ENCODE data around the gene MAFG. TPM values are rescaled to one million over a fixed set of nuclear protein-coding genes. Genes with fewer than 3 reads are reported as not detected.

The MAFG gene
- total and polyA plus RNA-seq, 3 experiments from 2014 or later = 2.5 to 34.7 (median 28.4) TPM

GRCh38 chr17:81930142-81931125 lies 2.9 kb upstream of the MAFG start:
- Histone ChIP-seq H3K27ac (ENCODE audit: low read depth, low read length) (no peak overlapping the region), H3K27me3 (ENCODE audit: insufficient read depth, low read length, poor library complexity, severe bottlenecking) (peaks cover 7% of the 10 kb centered on the region), H3K36me3 (ENCODE audit: insufficient read depth, low read length) (no peaks in the 10 kb centered on the region), H3K9me3 (ENCODE audit: low read length) (no peaks in the 10 kb centered on the region), H3K4me3 (ENCODE audit: low read length) (no peak overlapping the region), H3K4me1 (ENCODE audit: insufficient read depth, low read length) (peaks cover 22% of the 10 kb centered on the region)
- H3K4me3 Mint-ChIP-seq = peak overlapping the region in 1 of 7 donors; percentile 29
- H3K9me3 Mint-ChIP-seq = no peaks in the 10 kb centered on the region
- H3K4me1 Mint-ChIP-seq = peaks cover 8 to 14% (median 12%) of the 10 kb centered on the region in 3 donors
- no peak for DNase-seq
- ChIA-PET POLR2A (interaction anchor here (0.6 to 0.7 kb wide), 2 partner anchors 29 to 642 kb away, joined by 4 to 5 read pairs; no protein-coding TSS in a partner anchor), CTCF (interaction anchor here (1.4 kb wide), 1 partner anchor 29 kb away, joined by 3 read pairs; no protein-coding TSS in a partner anchor)
- peak overlapping the region in 1 of 8 donors; percentile 46 for H3K27ac Mint-ChIP-seq
- H3K36me3 Mint-ChIP-seq = no peaks in the 10 kb centered on the region
- H3K27me3 Mint-ChIP-seq = peaks cover 5 to 16% of the 10 kb centered on the region in 2 donors

GRCh38 chr17:81929253-81930141 lies 2.0 kb upstream of the MAFG start:
- CTCF ChIA-PET = interaction anchor here (0.7 kb wide), 1 partner anchor 30 kb away, joined by 3 read pairs; no protein-coding TSS in a partner anchor
- Histone ChIP-seq H3K27me3 (ENCODE audit: insufficient read depth, low read length, poor library complexity, severe bottlenecking) (peaks cover 7% of the 10 kb centered on the region), H3K36me3 (ENCODE audit: insufficient read depth, low read length) (no peaks in the 10 kb centered on the region), H3K9me3 (ENCODE audit: low read length) (no peaks in the 10 kb centered on the region), H3K4me3 (ENCODE audit: low read length) (no peak overlapping the region), H3K4me1 (ENCODE audit: insufficient read depth, low read length) (peaks cover 30% of the 10 kb centered on the region), H3K27ac (ENCODE audit: low read depth, low read length) (no peak overlapping the region)
- H3K36me3 Mint-ChIP-seq = no peaks in the 10 kb centered on the region
- POLR2A ChIA-PET = interaction anchor here (0.7 kb wide), 1 partner anchor 30 kb away, joined by 5 read pairs; no protein-coding TSS in a partner anchor
- H3K4me3 Mint-ChIP-seq = peak overlapping the region in 4 of 7 donors; percentile 13 to 69 (median 55)
- no peak for DNase-seq
- H3K9me3 Mint-ChIP-seq = no peaks in the 10 kb centered on the region
- peaks cover 8 to 14% (median 14%) of the 10 kb centered on the region in 3 donors for H3K4me1 Mint-ChIP-seq
- H3K27ac Mint-ChIP-seq = peak overlapping the region in 4 of 8 donors; percentile 40 to 61 (median 58)
- H3K27me3 Mint-ChIP-seq = peaks cover 5 to 16% of the 10 kb centered on the region in 2 donors

GRCh38 chr17:81928544-81929252 lies 1.2 kb upstream of the MAFG start:
- peak overlapping the region; percentile 41 for H3K4me3 ChIP-seq (ENCODE audit: low read length)
- POLR2A ChIA-PET = interaction anchor here (0.6 kb wide), 1 partner anchor 205 kb away, joined by 4 read pairs; no protein-coding TSS in a partner anchor
- peaks cover 8 to 14% (median 14%) of the 10 kb centered on the region in 3 donors for H3K4me1 Mint-ChIP-seq

GRCh38 chr17:81927152-81927652 lies 333 bp downstream of the MAFG start:
- Mint-ChIP-seq H3K27ac (peak overlapping the region in 1 of 8 donors; percentile 68), H3K27me3 (peaks cover 0 to 15% of the 10 kb centered on the region in 2 donors), H3K4me3 (peak overlapping the region in 5 of 7 donors; percentile 60 to 80 (median 71)), H3K36me3 (peaks cover 0 to 3% (median 0%) of the 10 kb centered on the region in 3 donors), H3K9me3 (no peaks in the 10 kb centered on the region), H3K4me1 (peaks cover 7 to 14% (median 14%) of the 10 kb centered on the region in 3 donors)
- peak in 1 of 5 donors; percentile 17 for DNase-seq
- CTCF ChIA-PET = interaction anchor here (0.9 to 2.0 kb wide), 4 partner anchors 11 to 110 kb away, joined by 3 to 5 read pairs (median 4); partner anchors contain the start of gene DCXR
- H3K27me3 ChIP-seq (ENCODE audit: insufficient read depth, low read length, poor library complexity, severe bottlenecking) = peaks cover 7% of the 10 kb centered on the region
- POLR2A ChIA-PET = interaction anchor here (0.9 to 1.8 kb wide), 5 partner anchors 10 to 57 kb away, joined by 3 to 8 read pairs (median 4); partner anchors contain the start of genes ARHGDIA and PCYT2
- H3K9me3 ChIP-seq (ENCODE audit: low read length) = no peaks in the 10 kb centered on the region
- no peaks in the 10 kb centered on the region for H3K36me3 ChIP-seq (ENCODE audit: insufficient read depth, low read length)
- peak overlapping the region; percentile 69 for H3K27ac ChIP-seq (ENCODE audit: low read depth, low read length)
- peak overlapping the region; percentile 60 for H3K4me3 ChIP-seq (ENCODE audit: low read length)
- peaks cover 35% of the 10 kb centered on the region for H3K4me1 ChIP-seq (ENCODE audit: insufficient read depth, low read length)

More at GRCh38 chr17:81928544-81929252, 1.2 kb upstream of the MAFG start:
- H3K9me3 ChIP-seq (ENCODE audit: low read length) = no peaks in the 10 kb centered on the region
- peak overlapping the region; percentile 41 to 74 (median 51) for H3K4me3 Mint-ChIP-seq
- H3K36me3 ChIP-seq (ENCODE audit: insufficient read depth, low read length) = no peaks in the 10 kb centered on the region
- H3K9me3 Mint-ChIP-seq = no peaks in the 10 kb centered on the region
- peaks cover 7% of the 10 kb centered on the region for H3K27me3 ChIP-seq (ENCODE audit: insufficient read depth, low read length, poor library complexity, severe bottlenecking)
- peak overlapping the region in 4 of 8 donors; percentile 39 to 61 (median 50) for H3K27ac Mint-ChIP-seq
- peak in 1 of 5 donors; percentile 15 for DNase-seq
- peaks cover 35% of the 10 kb centered on the region for H3K4me1 ChIP-seq (ENCODE audit: insufficient read depth, low read length)
- peak overlapping the region; percentile 52 for H3K27ac ChIP-seq (ENCODE audit: low read depth, low read length)
- no peaks in the 10 kb centered on the region for H3K36me3 Mint-ChIP-seq
- H3K27me3 Mint-ChIP-seq = peaks cover under 1 to 15% of the 10 kb centered on the region in 2 donors
- CTCF ChIA-PET = interaction anchor here (0.7 to 2.0 kb wide), 4 partner anchors 13 to 31 kb away, joined by 3 to 5 read pairs (median 4); no protein-coding TSS in a partner anchor

GRCh38 chr17:81926451-81927151 lies 934 bp downstream of the MAFG start:
- Mint-ChIP-seq H3K9me3 (no peaks in the 10 kb centered on the region), H3K4me3 (peak overlapping the region; percentile 72 to 89 (median 80)), H3K36me3 (peaks cover 0 to 3% (median 0%) of the 10 kb centered on the region in 3 donors), H3K4me1 (peaks cover 7 to 14% (median 14%) of the 10 kb centered on the region in 3 donors), H3K27me3 (peaks cover 0 to 10% of the 10 kb centered on the region in 2 donors), H3K27ac (peak overlapping the region; percentile 41 to 94 (median 72))
- ChIA-PET CTCF (interaction anchor here (1.1 kb wide), 1 partner anchor 9 kb away, joined by 3 read pairs; no protein-coding TSS in a partner anchor), POLR2A (interaction anchor here (0.7 to 1.8 kb wide), 4 partner anchors 9 to 243 kb away, joined by 3 to 8 read pairs (median 4); partner anchors contain the start of gene ARL16)
- Histone ChIP-seq H3K4me3 (ENCODE audit: low read length) (peak overlapping the region; percentile 60), H3K27me3 (ENCODE audit: insufficient read depth, low read length, poor library complexity, severe bottlenecking) (peaks cover 7% of the 10 kb centered on the region), H3K9me3 (ENCODE audit: low read length) (no peaks in the 10 kb centered on the region), H3K36me3 (ENCODE audit: insufficient read depth, low read length) (no peaks in the 10 kb centered on the region), H3K27ac (ENCODE audit: low read depth, low read length) (peak overlapping the region; percentile 69), H3K4me1 (ENCODE audit: insufficient read depth, low read length) (peaks cover 35% of the 10 kb centered on the region)
- peak in 4 of 5 donors; percentile 23 to 78 (median 34) for DNase-seq

- ChIA-PET CTCF (interaction anchor here (0.6 to 1.1 kb wide), 2 partner anchors 9 to 54 kb away, joined by 3 read pairs; no protein-coding TSS in a partner anchor), POLR2A (interaction anchor here (0.7 to 1.8 kb wide), 4 partner anchors 9 to 243 kb away, joined by 3 to 9 read pairs (median 6); partner anchors contain the start of gene ARL16)
- no peaks in the 10 kb centered on the region for H3K36me3 ChIP-seq (ENCODE audit: insufficient read depth, low read length)
- peak overlapping the region; percentile 72 to 89 (median 80) for H3K4me3 Mint-ChIP-seq
- H3K27ac ChIP-seq (ENCODE audit: low read depth, low read length) = peak overlapping the region; percentile 69
- no peaks in the 10 kb centered on the region for H3K9me3 Mint-ChIP-seq
- H3K27ac Mint-ChIP-seq = peak overlapping the region in 7 of 8 donors; percentile 54 to 94 (median 73)
- H3K4me3 ChIP-seq (ENCODE audit: low read length) = peak overlapping the region; percentile 39
- H3K27me3 ChIP-seq (ENCODE audit: insufficient read depth, low read length, poor library complexity, severe bottlenecking) = peaks cover 7% of the 10 kb centered on the region
- peaks cover 0 to 9% of the 10 kb centered on the region in 2 donors for H3K27me3 Mint-ChIP-seq
- peaks cover 0 to 5% (median 0%) of the 10 kb centered on the region in 3 donors for H3K36me3 Mint-ChIP-seq
- H3K9me3 ChIP-seq (ENCODE audit: low read length) = no peaks in the 10 kb centered on the region
- H3K4me1 Mint-ChIP-seq = peaks cover 7 to 14% (median 14%) of the 10 kb centered on the region in 3 donors
- no peak for DNase-seq
- H3K4me1 ChIP-seq (ENCODE audit: insufficient read depth, low read length) = peaks cover 35% of the 10 kb centered on the region
These were observed 1.6 kb downstream of the MAFG start for GRCh38 chr17:81925860-81926450.
